Stimulated activated CD4-positive, alpha-beta T cell treated with anti-CD3 and anti-CD28 coated beads, Interleukin-2, amount 100 ng/mL, for 24 hours (primary cell): ENCODE data around the gene AGO4.
A peak's percentile ranks its signal among the peaks of the same experiment; 100 is the strongest.
"Not testable (repeated sequence)": the region's sequence is repeated elsewhere in the genome, so short reads cannot be mapped to it uniquely, and the experiment has no call there.

Experiments used
- DNase-seq, 2 donors: peaks; one replicate each; pipeline ENCODE4 v3.0.0-alpha.2; 2020

The AGO4 gene

GRCh38 chr1:35807614-35808449 lies at the start of gene AGO4:
AGO4 (plus strand) TSS chr1:35808016; CDS start chr1:35808417, 401 bp downstream.
- peak; percentile 37 to 49 for DNase-seq

- no peak for DNase-seq
Measured at GRCh38 chr1:35762141-35762540, 45.7 kb upstream of the AGO4 start.

- no peak for DNase-seq
Measured at GRCh38 chr1:35763201-35763600, 44.6 kb upstream of the AGO4 start.

- no peak for DNase-seq
Measured at GRCh38 chr1:35764283-35764682, 43.5 kb upstream of the AGO4 start.

GRCh38 chr1:35768350-35769187 lies 39.2 kb upstream of the AGO4 start:
- no peak for DNase-seq

- peak; percentile 84 to 85 for DNase-seq
Measured at GRCh38 chr1:35769188-35769758, 38.5 kb upstream of the AGO4 start.

GRCh38 chr1:35773711-35774110 lies 34.1 kb upstream of the AGO4 start:
- no peak for DNase-seq

- not testable (repeated sequence) for DNase-seq
Measured at GRCh38 chr1:35776172-35776571, 31.6 kb upstream of the AGO4 start.

- no peak for DNase-seq
Measured at GRCh38 chr1:35777109-35777508, 30.7 kb upstream of the AGO4 start.

- no peak for DNase-seq
Measured at GRCh38 chr1:35783055-35783583, 24.7 kb upstream of the AGO4 start.

- DNase-seq: not testable (repeated sequence)
Measured at GRCh38 chr1:35784364-35784763, 23.5 kb upstream of the AGO4 start.

GRCh38 chr1:35788139-35788538 lies 19.7 kb upstream of the AGO4 start:
- no peak for DNase-seq

- no peak for DNase-seq
Measured at GRCh38 chr1:35790670-35791069, 17.1 kb upstream of the AGO4 start.

- no peak for DNase-seq
Measured at GRCh38 chr1:35795295-35795694, 12.5 kb upstream of the AGO4 start.

- DNase-seq: no peak
Measured at GRCh38 chr1:35797380-35797779, 10.4 kb upstream of the AGO4 start.

- DNase-seq: not testable (repeated sequence)
Measured at GRCh38 chr1:35798019-35798418, 9.8 kb upstream of the AGO4 start.

- DNase-seq: not testable (repeated sequence)
Measured at GRCh38 chr1:35800167-35800887, 7.5 kb upstream of the AGO4 start.

- DNase-seq: peak in 1 of 2 donors; percentile 24
Measured at GRCh38 chr1:35808450-35809113, 766 bp downstream of the AGO4 start.

- DNase-seq: no peak
Measured at GRCh38 chr1:35809114-35810095, 1.6 kb downstream of the AGO4 start.

GRCh38 chr1:35810096-35810881 lies 2.5 kb downstream of the AGO4 start:
- no peak for DNase-seq
